ENCODE results near the gene ROMO1.
A peak's percentile ranks its signal among the peaks of the same experiment; 100 is the strongest.
"Not testable (repeated sequence)": the region's sequence is repeated elsewhere in the genome, so short reads cannot be mapped to it uniquely, and the experiment has no call there.

The ROMO1 gene

DNA sequence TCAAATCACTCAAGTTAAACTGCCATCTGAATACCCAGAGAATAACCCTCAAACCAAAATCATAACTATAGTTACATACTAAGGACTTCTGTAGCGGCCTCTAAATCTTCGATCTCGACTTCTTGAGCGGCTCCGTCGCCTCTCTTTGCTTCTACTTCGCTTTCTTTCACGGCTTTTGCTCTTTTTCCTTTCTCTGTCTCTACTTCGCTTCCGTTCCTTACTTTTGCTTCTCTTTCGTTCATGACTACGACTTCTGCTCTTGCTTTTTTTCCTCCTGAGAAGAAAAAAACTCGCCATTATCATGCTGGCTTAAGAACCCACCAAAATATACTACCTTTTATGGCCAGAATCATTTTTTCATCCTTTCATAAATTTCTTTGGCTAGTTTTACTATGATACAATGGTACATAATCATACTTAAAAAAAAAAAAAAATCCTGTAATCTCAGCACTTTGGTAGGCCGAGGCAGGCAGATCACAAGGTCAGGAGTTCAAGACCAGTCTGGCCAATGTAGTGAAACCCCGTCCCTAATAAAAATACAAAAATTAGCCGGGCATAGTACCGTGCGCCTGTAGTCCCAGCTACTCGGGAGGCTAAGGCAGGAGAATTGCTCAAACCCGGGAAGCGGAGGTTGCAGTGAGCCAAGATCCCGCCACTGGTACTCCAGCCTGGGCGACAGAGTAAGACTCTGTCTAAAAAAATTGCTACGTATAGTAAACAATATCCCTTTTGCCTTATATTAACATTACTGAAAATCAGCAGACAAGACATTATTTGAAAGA is 32.8 kb downstream of the ROMO1 start:
- no peak for DNase-seq

GRCh38 chr20:35732644-35732982 is 33.4 kb downstream of the ROMO1 start:
- no peak for DNase-seq

DNA sequence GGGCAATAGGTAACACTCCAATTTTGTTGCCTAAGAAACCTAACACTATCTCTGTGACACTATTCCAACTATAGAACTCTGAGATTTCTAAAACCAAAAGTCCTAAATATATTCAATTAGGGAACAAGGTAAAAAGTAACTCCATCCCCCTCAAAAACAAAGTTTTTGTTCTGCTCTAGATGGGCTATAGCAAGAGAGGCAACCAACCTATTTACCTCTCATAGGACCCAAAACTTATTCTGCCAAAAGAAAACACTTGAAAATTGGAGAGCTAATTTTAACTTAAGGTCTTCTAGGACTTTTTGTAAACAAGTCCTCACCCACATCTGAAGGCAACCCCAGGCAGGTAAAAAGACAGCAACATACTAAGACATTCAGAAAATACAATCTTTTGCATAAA is 35.2 kb downstream of the ROMO1 start:
- DNase-seq = no peak

GRCh38 chr20:35734777-35735649 is 35.8 kb downstream of the ROMO1 start:
- DNase-seq = no peak

DNA sequence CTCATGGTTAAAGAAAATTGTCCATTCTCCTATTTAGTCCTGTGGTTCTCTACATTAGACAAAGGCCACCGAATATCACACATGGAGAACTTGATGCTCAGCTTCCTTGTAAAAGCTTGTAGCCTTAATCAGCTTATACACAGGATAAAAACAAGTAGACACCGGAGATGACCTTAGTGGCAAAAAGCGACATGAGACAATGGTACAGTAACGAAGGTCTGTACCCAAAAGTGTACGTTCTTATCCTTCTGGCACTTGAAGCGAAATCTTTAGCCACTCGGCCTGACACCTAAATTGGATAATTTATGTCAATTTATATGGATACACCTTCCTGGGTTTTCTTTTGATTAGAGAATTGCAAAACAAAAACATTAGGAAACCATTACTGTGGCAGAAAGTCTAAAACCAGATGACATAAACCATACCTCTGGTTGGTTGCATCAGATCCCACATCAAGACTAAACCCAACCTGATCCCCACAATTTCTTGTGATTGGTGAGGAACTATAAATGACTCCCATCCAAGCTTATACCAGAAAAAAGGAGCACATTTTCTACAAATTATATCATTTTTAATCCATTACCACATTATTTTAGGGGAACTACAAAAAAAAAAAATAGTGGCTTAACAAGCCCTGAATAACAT is 36.7 kb downstream of the ROMO1 start:
- DNase-seq = no peak

- DNase-seq = no peak
These were observed 38.7 kb downstream of the ROMO1 start for GRCh38 chr20:35737865-35738333.

GRCh38 chr20:35738410-35739179 is 39.4 kb downstream of the ROMO1 start:
- no peak for DNase-seq

DNA sequence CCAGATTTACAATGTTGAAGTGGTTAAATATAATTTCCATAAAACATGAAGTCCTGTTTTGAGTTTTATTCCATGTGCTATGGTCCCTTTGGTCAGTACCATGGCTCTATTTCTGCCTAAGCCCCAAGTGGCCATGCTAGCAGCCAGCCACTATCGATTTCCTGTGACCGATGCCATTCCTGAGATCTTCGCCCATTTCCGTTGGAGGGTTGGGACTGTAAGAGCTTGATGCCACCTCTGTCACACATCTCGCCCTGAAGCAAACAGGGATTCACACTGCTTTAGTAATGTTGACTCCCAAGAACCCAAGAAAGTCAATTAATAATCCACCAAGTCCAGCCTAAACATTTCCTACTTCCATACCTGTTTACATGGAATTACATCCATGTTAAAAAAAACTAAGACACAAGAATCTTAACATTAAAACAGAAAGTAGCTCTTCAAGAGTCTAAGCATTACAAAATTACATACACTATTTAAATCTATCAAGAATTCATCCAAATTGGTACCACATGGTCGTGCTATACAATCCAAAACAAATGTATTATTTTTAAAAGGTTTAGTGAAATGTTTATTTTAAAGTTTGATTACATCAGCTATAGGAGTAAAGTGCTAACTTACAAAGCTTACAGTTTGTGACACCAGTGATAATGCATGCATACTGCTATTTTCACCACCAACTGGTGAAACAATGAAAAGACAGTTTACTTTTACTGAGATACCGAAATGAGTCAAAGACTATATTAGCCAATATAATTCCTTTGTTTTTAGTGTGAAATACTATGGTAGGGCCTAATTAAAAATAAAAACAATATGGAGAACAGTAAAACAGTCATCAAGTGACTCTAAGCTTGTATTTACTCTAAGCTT is 40.3 kb downstream of the ROMO1 start:
- DNase-seq = peak; percentile 46 to 69

- peak; percentile 99 for DNase-seq
These were observed 42.9 kb downstream of the ROMO1 start, which contains the start of gene RBM39 for GRCh38 chr20:35741892-35742740. RBM39 (minus strand) TSS chr20:35742260; CDS start chr20:35740874, 1,386 bp downstream.

DNA sequence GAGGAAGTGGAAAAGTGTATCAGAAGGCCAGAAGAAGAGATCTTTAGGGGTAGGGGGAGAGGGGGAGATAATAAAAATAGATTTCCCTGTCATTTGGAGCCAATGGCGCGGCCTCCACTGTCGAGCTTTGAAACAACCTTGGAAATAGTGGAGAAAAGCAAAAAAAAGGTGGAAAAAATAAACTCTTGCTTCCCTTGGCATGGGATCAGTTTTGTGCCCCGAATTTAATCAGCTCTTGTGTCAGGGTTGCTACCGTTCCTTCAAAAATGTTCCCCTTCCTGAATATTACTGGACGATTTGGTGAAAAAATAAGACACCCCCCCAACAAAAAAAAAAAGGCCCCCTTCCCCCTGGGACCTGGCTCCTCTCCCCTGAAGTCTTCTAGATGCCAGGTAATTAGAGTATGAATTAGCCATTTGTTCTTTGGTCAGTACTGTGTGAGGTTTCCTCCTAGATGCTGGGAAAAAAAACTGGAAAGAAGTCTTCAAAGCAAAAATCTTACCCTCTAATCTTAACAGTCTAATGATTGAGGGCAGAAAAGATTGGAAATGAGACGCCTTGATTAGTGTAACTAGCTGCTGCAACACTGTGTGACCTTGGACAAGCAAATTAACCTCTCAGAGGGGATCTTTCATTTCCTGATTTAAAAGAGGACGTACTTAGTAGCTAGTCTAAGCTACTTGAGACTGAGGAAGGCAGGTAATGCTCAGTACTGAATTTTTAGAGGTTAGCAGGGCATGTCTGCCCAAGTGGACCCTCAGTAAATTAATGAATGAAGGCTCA is 43.7 kb downstream of the ROMO1 start:
- DNase-seq = peak; percentile 49 to 57

DNA sequence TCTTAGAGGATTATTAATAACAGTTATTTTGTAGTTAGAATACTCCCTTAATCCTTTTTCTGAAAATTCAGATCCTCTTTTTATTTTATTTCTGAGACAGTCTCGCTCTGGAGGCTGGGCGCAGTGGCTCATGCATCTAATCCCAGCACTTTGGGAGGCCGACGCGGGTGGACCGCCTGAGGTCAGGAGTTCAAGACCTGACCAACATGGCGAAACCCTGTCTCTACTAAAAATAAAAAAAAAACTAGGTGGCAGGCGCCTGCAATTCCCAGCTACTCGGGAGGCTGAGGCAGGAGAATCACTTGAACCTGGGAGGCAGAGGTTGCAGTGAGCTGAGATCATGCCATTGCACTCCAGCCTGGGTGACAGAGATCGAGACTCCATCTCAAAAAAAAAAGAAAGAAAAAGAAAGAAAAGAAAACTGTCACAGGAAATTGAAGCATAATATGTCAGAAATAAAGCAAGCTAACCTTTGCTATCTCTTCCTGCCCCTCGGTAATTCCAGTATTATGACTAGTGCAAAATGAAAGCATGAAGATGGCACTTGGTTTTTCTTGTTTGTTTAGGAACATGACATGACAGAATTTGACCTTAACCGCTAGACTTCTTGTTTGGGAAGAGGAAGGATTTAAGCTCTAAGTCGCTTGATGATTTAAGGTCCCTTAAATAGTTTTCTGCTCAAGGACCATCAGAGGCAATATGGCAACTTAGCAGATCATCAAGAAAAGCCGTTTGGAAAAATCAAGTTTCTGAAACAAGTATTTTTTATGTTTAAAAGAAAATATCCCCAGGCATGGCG is 44.7 kb downstream of the ROMO1 start:
- DNase-seq = peak; percentile 37 to 52

DNA sequence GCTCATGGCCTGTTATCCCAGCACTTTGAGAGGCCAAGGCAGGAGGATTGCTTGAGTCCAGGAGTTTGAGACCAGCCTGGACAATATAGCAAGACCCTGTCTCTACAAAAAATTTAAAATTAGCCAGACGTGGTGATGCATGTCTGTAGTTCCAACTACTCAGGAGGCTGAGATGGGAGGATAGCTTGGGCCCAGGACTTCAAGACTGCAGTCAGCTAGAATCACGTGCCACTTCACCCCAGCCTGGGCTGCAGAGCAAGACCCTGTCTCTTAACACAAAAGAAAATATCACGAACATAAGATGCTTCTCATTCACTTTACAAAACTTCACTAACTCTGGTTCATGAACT is 45.3 kb downstream of the ROMO1 start:
- not testable (repeated sequence) for DNase-seq

All from AML-193 (cell line).